Measurements from ENCODE around the gene IL37. TPM values are rescaled to one million over a fixed set of nuclear protein-coding genes. Genes with fewer than 3 reads are reported as not detected.
"Not testable (repeated sequence)": the region's sequence is repeated elsewhere in the genome, so short reads cannot be mapped to it uniquely, and the experiment has no call there.

IL37 gene
- total RNA-seq, 1 experiment from 2014 or later, result not detected

DNA sequence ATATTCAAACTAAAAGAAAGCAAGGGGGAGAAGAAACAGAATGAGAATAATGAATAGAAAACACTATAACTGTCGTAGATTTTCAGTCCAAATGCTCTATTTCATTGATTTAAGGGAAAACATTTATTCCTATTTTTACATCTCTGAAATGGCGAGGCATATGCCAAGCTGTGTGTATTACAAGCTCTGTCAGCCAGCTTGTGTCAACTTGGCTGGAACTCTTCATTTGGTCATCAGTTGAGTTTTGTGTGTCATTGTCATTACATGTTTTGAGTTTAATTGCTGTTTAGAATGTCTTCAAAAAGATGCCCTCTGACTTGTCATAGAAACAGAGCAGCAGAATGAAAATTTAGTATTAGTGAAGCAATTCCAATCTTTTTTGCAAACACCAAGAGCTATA, 8.1 kb upstream of the IL37 start:
- no peaks in the 10 kb centered on the region for H3K36me3 Mint-ChIP-seq (ENCODE audit: insufficient read depth, unreplicated experiment)
- peaks cover 5% of the 10 kb centered on the region for H3K4me1 Mint-ChIP-seq (ENCODE audit: insufficient read depth, unreplicated experiment)
- no peak for DNase-seq (ENCODE audit: unreplicated experiment)
- no peak overlapping the region for H3K4me3 Mint-ChIP-seq (ENCODE audit: unreplicated experiment)
- TF ChIP-seq, protein P1, sequence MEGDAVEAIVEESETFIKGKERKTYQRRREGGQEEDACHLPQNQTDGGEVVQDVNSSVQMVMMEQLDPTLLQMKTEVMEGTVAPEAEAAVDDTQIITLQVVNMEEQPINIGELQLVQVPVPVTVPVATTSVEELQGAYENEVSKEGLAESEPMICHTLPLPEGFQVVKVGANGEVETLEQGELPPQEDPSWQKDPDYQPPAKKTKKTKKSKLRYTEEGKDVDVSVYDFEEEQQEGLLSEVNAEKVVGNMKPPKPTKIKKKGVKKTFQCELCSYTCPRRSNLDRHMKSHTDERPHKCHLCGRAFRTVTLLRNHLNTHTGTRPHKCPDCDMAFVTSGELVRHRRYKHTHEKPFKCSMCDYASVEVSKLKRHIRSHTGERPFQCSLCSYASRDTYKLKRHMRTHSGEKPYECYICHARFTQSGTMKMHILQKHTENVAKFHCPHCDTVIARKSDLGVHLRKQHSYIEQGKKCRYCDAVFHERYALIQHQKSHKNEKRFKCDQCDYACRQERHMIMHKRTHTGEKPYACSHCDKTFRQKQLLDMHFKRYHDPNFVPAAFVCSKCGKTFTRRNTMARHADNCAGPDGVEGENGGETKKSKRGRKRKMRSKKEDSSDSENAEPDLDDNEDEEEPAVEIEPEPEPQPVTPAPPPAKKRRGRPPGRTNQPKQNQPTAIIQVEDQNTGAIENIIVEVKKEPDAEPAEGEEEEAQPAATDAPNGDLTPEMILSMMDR (IDR thresholded peaks at IDR 0.05; ENCODE audit: unreplicated experiment), result no peak
- no TSS peak for BruUV-seq (replicated peaks)
- ChIA-PET CTCF (interaction anchor here (0.7 to 4.7 kb wide), 4 partner anchors 11 to 54 kb away, joined by 3 to 23 read pairs (median 6); no protein-coding TSS in a partner anchor), POLR2A (interaction anchor here (0.8 to 1.5 kb wide), 3 partner anchors 10 to 119 kb away, joined by 3 to 4 read pairs (median 3); partner anchors contain the start of gene IL1A)
- H3K27ac Mint-ChIP-seq (ENCODE audit: low read depth, unreplicated experiment), result no peak overlapping the region
- H3K9me3 Mint-ChIP-seq (ENCODE audit: unreplicated experiment), result no peaks in the 10 kb centered on the region
- intact Hi-C loops (cut with micrococcal nuclease), result no loop called here
- no peaks in the 10 kb centered on the region for H3K27me3 Mint-ChIP-seq (ENCODE audit: insufficient read depth, unreplicated experiment)

DNA sequence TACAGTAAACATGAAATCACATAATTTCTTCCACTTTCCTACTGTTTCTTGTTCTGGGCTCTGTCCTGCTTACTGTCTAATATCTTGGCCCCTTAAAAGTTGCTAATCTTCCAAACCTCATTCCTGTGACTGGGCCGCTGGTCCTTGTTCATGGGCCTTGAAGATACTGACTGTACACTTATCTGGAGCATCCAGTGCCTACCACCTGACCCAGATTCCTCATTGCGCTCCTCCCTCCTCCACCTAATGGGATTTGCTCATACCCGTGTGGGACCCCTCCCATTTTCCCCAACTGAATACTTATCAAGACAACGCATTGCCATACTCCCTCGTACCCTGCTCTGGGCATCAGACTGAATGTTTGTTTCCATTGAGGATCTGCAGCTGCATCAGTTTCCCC, 6.1 kb upstream of the IL37 start:
- TF ChIP-seq, protein P1 (IDR thresholded peaks at IDR 0.05; ENCODE audit: unreplicated experiment), result no peak
- ChIA-PET POLR2A (interaction anchor here (1.1 kb wide), 1 partner anchor 20 kb away, joined by 3 read pairs; no protein-coding TSS in a partner anchor), CTCF (interaction anchor here (0.7 to 1.2 kb wide), 2 partner anchors 10 to 18 kb away, joined by 3 read pairs; no protein-coding TSS in a partner anchor)
- H3K27ac Mint-ChIP-seq (ENCODE audit: low read depth, unreplicated experiment), result no peak overlapping the region
- peaks cover 5% of the 10 kb centered on the region for H3K4me1 Mint-ChIP-seq (ENCODE audit: insufficient read depth, unreplicated experiment)
- no TSS peak for BruUV-seq (replicated peaks)
- H3K9me3 Mint-ChIP-seq (ENCODE audit: unreplicated experiment), result peaks cover 9% of the 10 kb centered on the region
- intact Hi-C loops (cut with micrococcal nuclease), result no loop called here
- no peak overlapping the region for H3K4me3 Mint-ChIP-seq (ENCODE audit: unreplicated experiment)
- DNase-seq (ENCODE audit: unreplicated experiment), result no peak
- H3K36me3 Mint-ChIP-seq (ENCODE audit: insufficient read depth, unreplicated experiment), result no peaks in the 10 kb centered on the region
- no peaks in the 10 kb centered on the region for H3K27me3 Mint-ChIP-seq (ENCODE audit: insufficient read depth, unreplicated experiment)

DNA sequence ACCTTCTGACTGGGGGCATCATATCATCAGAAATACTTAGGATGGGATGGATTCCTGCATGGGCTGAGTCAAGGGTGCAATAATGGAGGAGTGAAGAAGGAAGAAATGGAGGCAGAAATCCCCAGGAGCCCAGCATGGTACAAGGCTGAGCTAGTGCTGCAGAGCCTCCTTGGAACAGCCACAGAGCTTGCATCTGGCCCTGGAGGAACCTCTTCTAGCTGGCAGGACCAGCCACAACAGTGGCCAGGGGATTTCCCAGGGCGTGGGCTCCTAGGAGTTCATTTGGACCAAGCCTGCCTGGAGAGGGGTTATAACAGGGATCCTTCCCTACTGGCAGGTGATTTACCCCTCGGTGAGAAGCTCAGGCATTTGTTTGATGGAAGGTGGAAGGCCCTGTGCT, 4.7 kb upstream of the IL37 start:
- no peak overlapping the region for H3K4me3 Mint-ChIP-seq (ENCODE audit: unreplicated experiment)
- TF ChIP-seq, protein P1 (IDR thresholded peaks at IDR 0.05; ENCODE audit: unreplicated experiment), result no peak
- no peaks in the 10 kb centered on the region for H3K36me3 Mint-ChIP-seq (ENCODE audit: insufficient read depth, unreplicated experiment)
- BruUV-seq (replicated peaks), result no TSS peak
- intact Hi-C loops (cut with micrococcal nuclease), result no loop called here
- CTCF ChIA-PET, result interaction anchor here (0.6 to 1.2 kb wide), 6 partner anchors 13 to 156 kb away, joined by 3 to 4 read pairs (median 3); no protein-coding TSS in a partner anchor
- POLR2A ChIA-PET, result no interaction called here
- peaks cover 5% of the 10 kb centered on the region for H3K4me1 Mint-ChIP-seq (ENCODE audit: insufficient read depth, unreplicated experiment)
- DNase-seq (ENCODE audit: unreplicated experiment), result no peak
- no peak overlapping the region for H3K27ac Mint-ChIP-seq (ENCODE audit: low read depth, unreplicated experiment)
- no peaks in the 10 kb centered on the region for H3K27me3 Mint-ChIP-seq (ENCODE audit: insufficient read depth, unreplicated experiment)
- H3K9me3 Mint-ChIP-seq (ENCODE audit: unreplicated experiment), result peaks cover 9% of the 10 kb centered on the region

DNA sequence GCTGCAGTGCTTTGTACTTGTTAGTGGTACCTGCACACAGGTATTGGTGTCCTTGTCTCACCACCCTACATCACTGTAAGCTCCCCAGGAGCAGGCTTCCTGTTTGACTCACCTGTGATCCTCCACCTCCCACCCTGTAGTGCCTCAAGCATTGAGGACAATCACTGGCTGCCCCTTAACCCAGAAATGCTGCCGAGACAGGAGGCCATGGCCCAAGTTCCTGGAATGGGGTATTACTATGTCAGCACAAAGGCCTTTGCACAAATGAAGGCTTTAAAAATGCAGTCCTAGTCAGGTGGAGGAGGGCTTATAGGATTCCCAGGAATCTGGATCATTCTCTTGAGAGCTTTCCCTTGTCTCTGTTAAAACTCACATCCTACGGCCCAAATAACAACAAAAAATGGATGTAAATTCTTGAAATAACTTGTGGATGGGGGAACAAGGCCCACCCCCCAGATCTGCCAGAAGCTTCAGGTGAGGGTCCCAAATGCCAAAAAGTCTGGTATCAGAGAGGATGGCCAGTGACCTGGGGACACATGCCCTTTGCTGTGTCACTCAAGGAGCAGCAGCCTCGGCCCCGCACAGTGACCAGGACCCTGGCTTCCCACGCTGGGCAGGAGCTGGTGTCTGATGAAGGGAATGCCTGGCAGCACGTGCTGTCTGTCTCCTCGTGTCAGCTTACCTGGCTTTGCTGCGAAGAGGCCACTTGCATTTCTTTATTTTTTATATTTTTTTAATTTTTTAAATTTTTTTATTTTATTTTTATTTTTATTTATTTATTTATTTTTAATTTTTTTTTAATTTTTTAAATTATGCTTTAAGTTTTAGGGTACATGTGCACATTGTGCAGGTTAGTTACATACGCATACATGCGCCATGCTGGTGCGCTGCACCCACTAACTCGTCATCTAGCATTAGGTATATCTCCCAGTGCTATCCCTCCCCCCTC, 3.7 kb upstream of the IL37 start:
- no TSS peak for BruUV-seq (replicated peaks)
- TF ChIP-seq, protein P1 (IDR thresholded peaks at IDR 0.05; ENCODE audit: unreplicated experiment), result no peak
- CTCF ChIA-PET, result interaction anchor here (0.6 to 1.2 kb wide), 5 partner anchors 17 to 158 kb away, joined by 3 to 4 read pairs (median 3); no protein-coding TSS in a partner anchor

DNA sequence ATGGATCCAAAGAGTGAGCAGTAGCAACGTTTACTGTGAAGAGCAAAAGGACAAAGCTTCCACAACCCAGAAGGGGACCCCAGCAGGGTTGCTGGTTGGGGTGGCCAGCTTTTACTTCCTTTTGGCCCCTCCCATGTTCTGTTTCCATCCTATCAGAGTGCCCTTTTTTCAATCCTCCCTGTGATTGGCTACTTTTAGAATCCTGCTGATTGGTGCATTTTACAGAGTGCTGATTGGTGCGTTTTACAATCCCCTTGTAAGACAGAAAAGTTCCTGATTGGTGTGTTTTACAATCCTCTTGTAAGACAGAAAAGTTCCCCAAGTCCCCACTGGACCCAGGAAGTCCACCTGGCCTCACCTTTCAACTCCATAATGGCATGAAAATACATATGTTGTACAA, 2.4 kb upstream of the IL37 start:
- H3K9me3 Mint-ChIP-seq (ENCODE audit: unreplicated experiment); H3K27ac Mint-ChIP-seq (ENCODE audit: low read depth, unreplicated experiment); intact Hi-C loops (cut with micrococcal nuclease); H3K4me3 Mint-ChIP-seq (ENCODE audit: unreplicated experiment); BruUV-seq (replicated peaks); H3K36me3 Mint-ChIP-seq (ENCODE audit: insufficient read depth, unreplicated experiment); H3K4me1 Mint-ChIP-seq (ENCODE audit: insufficient read depth, unreplicated experiment); DNase-seq (ENCODE audit: unreplicated experiment); H3K27me3 Mint-ChIP-seq (ENCODE audit: insufficient read depth, unreplicated experiment); CTCF ChIA-PET: not testable (repeated sequence)
- POLR2A ChIA-PET, result interaction anchor here (0.7 kb wide), 1 partner anchor 45 kb away, joined by 3 read pairs; no protein-coding TSS in a partner anchor

More for the DNA sequence above, 3.7 kb upstream of the IL37 start:
- DNase-seq (ENCODE audit: unreplicated experiment), result no peak
- POLR2A ChIA-PET, result no interaction called here
- Mint-ChIP-seq H3K36me3 (ENCODE audit: insufficient read depth, unreplicated experiment) (no peaks in the 10 kb centered on the region), H3K4me3 (ENCODE audit: unreplicated experiment) (no peak overlapping the region), H3K27ac (ENCODE audit: low read depth, unreplicated experiment) (peak overlapping the region; percentile 29), H3K27me3 (ENCODE audit: insufficient read depth, unreplicated experiment) (no peaks in the 10 kb centered on the region), H3K9me3 (ENCODE audit: unreplicated experiment) (peaks cover 9% of the 10 kb centered on the region), H3K4me1 (ENCODE audit: insufficient read depth, unreplicated experiment) (peaks cover 5% of the 10 kb centered on the region)
- intact Hi-C loops (cut with micrococcal nuclease), result no loop called here

Measured in MCF 10A (cell line).